Activated naive CD4-positive, alpha-beta T cell (primary cell): ENCODE data around the gene PDGFRB.

Experiments used
- DNase-seq, 4 experiments: peaks; one replicate each; lab custom pipeline; 2025; lab: John Stamatoyannopoulos, UW

The PDGFRB gene

DNA sequence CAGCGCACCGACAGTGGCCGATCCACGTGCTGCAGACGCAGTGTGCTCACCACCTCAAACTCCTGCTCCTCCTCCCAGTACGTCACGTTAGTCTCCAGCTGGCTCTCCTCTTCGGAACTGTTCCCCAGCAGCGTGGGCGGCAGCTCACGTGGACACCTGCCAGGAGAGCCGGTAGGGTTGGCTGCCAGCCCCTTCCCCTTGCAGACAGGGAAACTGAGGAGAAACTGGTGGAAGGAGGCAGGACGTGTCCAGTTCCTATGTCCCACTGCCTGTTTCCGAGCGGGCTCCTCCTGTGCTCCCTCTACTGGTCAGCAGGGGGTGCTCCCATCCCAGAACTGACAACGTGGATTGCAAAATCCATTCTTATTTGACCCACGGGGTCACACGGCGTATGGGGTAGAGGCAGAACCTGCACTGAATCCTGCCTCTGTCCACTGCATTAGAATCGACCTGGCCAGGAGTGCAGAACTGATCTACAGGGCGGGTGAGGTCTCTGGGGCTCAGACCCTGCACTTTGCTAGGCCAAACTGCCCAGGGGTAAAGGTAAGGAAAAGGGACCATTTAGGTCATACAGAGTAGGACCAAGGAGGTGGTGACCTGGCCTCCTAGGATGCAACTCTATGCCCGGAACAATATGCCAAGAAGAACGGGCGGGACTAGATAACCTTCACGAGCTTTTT is 25.7 kb downstream of the PDGFRB start:
- peak in 1 of 4 experiments; percentile 10 for DNase-seq

GRCh38 chr5:150129454-150129812 is 26.2 kb downstream of the PDGFRB start:
- no peak for DNase-seq

- no peak for DNase-seq
Measured at GRCh38 chr5:150126921-150127265, 28.8 kb downstream of the PDGFRB start.

GRCh38 chr5:150126199-150126920 is 29.3 kb downstream of the PDGFRB start:
- no peak for DNase-seq

DNA sequence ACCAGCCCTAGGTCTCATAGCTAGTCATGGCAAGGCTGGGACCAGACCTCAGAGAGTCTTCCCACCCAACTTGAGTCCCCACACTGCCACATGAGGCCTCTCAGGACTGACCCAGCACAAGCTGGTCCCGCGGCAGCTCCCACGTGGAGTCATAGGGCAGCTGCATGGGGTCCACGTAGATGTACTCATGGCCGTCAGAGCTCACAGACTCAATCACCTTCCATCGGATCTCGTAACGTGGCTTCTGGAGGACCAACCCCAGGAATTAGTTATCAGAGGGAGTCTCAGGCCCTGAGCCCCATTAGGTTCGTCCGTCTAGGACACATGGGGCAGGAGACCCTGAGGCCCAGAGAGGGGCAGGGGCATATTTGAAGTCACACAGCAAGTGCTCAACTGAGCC is 30.3 kb downstream of the PDGFRB start:
- no peak for DNase-seq

DNA sequence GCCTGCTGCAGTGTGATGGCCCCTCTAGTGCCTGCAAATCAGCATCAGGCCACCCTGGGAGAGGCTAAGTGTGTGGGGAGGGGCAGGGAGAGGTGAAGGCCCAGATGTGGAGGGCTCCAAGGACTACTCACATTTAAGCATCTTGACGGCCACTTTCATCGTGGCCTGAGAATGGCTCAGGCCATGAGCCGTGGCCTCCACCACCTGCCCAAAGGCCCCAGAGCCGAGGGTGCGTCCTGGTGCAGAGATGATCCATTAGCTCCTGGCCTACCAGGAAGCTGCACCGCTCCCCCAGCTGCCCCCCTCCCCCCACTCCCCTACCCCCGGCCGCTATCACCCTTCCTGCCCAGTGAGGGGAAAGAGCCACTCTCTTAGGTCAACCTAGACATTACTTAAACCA is 31.0 kb downstream of the PDGFRB start:
- DNase-seq = no peak

GRCh38 chr5:150124111-150124557 is 31.5 kb downstream of the PDGFRB start:
- no peak for DNase-seq

DNA sequence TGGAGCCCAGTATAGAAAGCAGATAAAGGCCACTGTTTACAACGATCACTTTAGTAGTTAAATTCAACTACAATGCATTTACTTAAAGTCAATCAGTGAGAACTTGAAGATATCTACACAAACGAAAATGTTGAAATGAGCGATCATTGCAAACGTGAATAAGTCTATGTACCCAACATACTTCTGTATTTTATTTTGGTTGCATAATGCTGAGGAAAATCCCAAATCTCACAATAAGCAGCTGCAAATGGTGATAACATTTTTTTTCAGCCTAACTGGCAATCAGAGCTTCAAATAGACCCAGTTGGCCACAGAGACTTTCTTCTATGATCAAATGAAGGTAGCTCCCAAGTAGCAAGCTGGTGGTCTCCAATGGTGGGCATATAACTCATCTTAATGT is 32.1 kb downstream of the PDGFRB start:
- no peak for DNase-seq

- no peak for DNase-seq
Measured at GRCh38 chr5:150122536-150123481, 32.8 kb downstream of the PDGFRB start.

DNA sequence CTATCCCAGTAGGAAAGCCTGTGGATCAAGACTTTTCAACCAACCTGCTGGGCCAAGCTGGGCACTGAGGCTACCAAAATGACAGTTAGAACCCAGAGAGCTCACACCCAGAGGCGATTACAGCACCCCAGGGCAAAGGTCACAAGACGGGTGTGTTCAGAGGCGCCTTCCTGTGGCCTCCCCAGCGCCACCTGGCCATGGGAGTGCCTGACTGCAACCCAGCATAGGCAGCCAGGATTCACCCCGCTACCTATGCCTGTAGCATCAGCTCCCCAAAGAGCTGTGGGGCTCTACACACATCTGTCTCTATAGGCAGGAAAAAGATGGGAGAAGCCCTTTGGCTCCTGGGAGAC is 33.5 kb downstream of the PDGFRB start:
- no peak for DNase-seq

DNA sequence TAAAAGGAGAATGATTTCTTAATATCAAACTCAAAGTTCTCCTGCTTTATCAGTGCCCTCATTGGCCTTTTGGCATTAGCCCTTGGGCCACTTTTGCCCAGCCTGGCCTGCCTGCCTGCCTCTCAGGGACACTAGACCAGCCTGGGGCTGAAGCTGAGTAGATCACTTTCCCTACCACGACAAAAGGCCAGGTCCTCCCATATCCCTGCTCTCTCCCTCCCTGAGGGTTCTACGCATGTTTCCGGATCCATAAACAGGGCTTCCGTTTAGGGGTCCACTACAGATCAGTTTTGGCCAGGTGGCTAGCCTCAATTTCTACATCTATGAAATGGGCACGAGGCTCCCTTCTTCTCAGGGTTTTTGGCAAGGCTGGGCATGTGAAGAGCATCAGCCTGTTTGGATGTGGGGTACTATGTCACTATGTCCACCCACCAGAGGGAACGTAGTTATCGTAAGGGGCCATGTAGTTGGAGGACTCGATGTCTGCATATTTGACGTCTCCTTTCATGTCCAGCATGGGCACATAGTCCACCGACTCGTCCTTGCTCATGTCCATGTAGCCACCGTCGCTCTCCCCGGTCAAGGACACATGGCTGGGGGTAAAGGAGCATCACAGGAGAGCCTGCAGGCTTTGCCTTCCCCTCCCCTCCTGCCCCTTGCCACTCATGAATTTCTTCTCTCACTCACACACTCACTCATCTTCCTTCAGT is 34.0 kb downstream of the PDGFRB start:
- no peak for DNase-seq

DNA sequence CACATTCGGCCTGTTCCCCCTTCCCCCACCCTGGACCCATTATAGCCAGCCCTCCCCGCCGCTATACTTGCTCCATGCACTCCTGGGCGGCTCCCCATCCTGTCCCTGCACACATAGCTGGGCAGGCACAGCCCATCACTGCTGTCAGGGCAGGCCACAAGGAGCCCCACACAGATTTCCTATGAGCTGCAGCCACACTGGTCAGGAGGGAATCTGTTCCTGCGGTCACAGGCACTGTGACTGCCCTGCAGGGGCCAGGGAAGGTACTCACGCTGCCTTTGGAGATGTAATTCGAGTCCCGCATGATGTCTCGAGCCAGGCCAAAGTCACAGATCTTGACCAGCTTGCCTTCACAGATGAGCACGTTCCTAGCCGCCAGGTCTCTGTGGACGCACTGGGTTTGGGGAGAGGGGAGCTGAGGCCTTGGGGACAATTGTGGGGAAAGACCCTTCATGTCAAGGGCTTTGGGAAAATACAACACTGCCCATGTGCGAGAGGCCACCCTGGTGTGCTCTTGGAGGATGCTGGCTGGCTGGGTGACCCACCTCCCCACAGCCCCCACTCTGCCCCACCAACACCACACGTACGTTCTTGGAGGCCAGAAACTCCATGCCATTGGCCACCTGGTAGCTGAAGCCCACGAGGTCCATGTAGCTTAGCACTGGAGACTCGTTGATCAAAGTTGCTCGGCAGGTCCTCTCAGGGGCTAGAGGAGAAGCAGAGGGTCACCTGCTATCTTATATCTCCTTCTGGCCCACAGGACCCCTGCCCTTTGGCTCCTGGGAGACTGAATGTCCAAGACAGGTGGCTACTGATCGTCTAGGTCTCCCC is 34.8 kb downstream of the PDGFRB start:
- DNase-seq = no peak

DNA sequence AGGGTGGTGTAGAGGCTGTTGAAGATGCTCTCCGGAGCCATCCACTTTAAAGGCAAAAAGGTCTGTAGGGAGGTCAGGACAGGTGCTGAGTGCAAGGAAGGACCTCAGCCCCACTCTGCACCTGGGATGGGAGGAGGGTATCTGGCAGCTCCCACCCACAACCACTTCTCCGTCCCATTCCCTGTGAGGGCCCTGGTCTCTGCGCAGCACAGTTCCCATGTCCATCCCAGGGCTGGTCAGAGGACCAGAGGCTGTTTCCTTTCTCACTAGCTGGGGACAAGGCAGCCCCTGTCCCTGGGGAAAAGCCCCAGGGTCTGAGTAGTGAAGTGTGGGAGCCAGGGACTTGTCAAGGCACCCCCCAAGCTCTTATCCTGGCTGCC is 35.6 kb downstream of the PDGFRB start:
- no peak for DNase-seq

GRCh38 chr5:150119421-150120061 is 36.1 kb downstream of the PDGFRB start:
- DNase-seq = no peak

- no peak for DNase-seq
Measured at GRCh38 chr5:150118561-150119229, 37.0 kb downstream of the PDGFRB start.

GRCh38 chr5:150117945-150118560 is 37.6 kb downstream of the PDGFRB start:
- DNase-seq = no peak

DNA sequence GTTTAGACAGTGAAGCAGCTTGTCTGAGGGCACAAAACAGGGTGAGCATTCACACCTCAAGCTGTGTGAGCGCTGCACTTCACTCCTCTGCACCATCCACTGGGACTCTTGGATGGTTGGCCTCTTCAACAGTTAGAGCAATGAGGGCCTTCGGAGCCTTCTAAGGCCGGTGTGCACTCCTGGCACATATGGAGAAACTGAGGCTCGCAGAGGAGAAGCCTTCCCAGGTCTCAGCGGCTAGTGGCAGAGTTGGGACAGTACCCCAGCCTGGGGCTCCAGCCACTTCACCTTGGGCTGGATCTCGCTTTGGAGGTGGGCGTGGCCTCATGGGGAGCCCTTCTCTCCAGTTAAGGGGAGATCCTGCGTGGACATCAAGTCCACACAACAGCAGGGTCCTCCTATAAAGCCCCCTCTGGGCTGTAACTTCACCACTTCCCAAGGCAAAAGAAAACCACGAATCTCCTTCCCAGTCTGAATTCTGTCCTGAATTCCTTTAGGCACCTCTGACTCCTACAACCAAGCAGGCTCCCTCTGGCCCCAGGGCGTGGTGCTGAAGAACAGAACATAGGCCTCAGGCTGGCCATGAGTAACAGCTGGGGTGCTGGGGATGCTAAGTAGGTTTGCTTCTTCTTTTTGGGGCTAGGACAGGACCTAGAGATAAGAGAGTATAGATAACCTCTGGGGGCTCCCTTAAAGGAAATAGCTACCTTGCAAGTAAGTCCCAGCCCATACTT is 38.8 kb downstream of the PDGFRB start:
- no peak for DNase-seq

GRCh38 chr5:150114773-150115408 is 40.8 kb downstream of the PDGFRB start:
- no peak for DNase-seq
